ENCODE results near the gene BTBD17. TPM values are rescaled to one million over a fixed set of nuclear protein-coding genes. Genes with fewer than 3 reads are reported as not detected.

The BTBD17 gene
- total and polyA plus RNA-seq, 10 of the 15 experiments (the other 5 are each of a cell fraction or from before 2014, with no cell fraction given): not detected

DNA sequence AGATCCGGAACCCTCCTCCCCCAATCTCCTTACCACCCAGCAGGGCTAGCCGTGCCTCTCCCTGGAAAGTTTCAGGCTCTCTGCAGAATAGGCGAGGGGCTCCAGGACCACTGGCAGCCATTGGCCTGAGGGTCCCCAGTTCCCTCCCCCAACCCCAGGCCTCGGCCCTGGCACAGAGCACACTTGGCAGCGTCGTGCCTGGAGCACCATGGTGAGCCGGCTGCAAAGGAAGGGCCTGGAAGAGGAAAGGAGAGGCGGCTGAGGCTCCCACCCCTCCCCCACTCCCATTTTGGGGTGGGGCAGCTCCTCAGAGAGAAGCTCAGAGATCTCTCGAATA is 369 bp upstream of the BTBD17 start:
- DNase-seq (ENCODE audit: low read depth, low spot score) (no peak), FAIRE-seq (no peak), ATAC-seq (no peak)
- Histone ChIP-seq H3K4me3 (no peak overlapping the region), H3K4me1 (ENCODE audit: control insufficient read depth, insufficient read depth, low read length) (no peaks in the 10 kb centered on the region), H3K9ac (ENCODE audit: control insufficient read depth, insufficient read depth, low read length) (no peak overlapping the region), H3K36me3 (ENCODE audit: control insufficient read depth in 2 of 2, insufficient read depth in 2 of 2, low read length in 1 of 2) (no peaks in the 10 kb centered on the region), H2AFZ (ENCODE audit: control insufficient read depth, low read depth, low read length) (no peak overlapping the region), H3K4me2 (ENCODE audit: control insufficient read depth, insufficient read depth) (no peak overlapping the region), H3K27me3 (replicated peaks in 1 of 2; ENCODE audit: control insufficient read depth in 2 of 2, insufficient read depth in 2 of 2, low read length in 1 of 2) (peaks cover 2% of the 10 kb centered on the region in 2 experiments; a peak in 3 of 4 replicates), H3K9me3 (replicated peaks; ENCODE audit: control insufficient read depth, insufficient read depth, low read length) (no peaks in the 10 kb centered on the region), H4K20me1 (ENCODE audit: control insufficient read depth, insufficient read depth) (no peaks in the 10 kb centered on the region; the same call in 1 of the 2 replicates), H3K27ac (ENCODE audit: control insufficient read depth, insufficient read depth) (no peak overlapping the region), H3K79me2 (ENCODE audit: control insufficient read depth, insufficient read depth, low read length) (no peaks in the 10 kb centered on the region)
- ChIA-PET RAD21 (ENCODE audit: unreplicated experiment) (interaction anchor here (1.0 to 1.9 kb wide), 3 partner anchors 61 to 149 kb away, joined by 3 to 6 read pairs (median 3); partner anchors contain the start of gene TTYH2), CTCF (interaction anchor here (0.7 to 3.2 kb wide), 11 partner anchors 17 to 272 kb away, joined by 3 to 10 read pairs (median 3); partner anchors contain the start of gene RPL38), POLR2A (no interaction called here), SMC1A (ENCODE audit: uncharacterized antibody, unreplicated experiment) (interaction anchor here (0.9 kb wide), 1 partner anchor 77 kb away, joined by 4 read pairs; no protein-coding TSS in a partner anchor)
- BruUV-seq (replicated peaks): no TSS peak
- intact Hi-C loops (cut with micrococcal nuclease; ENCODE audit: unreplicated experiment): no loop called here
- in situ Hi-C loops (cut with MboI): no loop called here
- WGBS (ENCODE audit: insufficient coverage, insufficient replicate concordance, low lambda C conversion rate, missing lambda C conversion rate): 26% methylated on average over 9 of the region's 9 CpGs
- TF ChIP-seq BMI1 (IDR thresholded peaks at IDR 0.05; ENCODE audit: borderline replicate concordance): no peak
- TF ChIP-seq YBX1 (IDR thresholded peaks at IDR 0.05): no peak
- no peak for TF ChIP-seq KAT2A (conservative IDR thresholded peaks at IDR 0.05; ENCODE audit: control insufficient read depth, low read depth, low read length)
- TF ChIP-seq, protein P1, sequence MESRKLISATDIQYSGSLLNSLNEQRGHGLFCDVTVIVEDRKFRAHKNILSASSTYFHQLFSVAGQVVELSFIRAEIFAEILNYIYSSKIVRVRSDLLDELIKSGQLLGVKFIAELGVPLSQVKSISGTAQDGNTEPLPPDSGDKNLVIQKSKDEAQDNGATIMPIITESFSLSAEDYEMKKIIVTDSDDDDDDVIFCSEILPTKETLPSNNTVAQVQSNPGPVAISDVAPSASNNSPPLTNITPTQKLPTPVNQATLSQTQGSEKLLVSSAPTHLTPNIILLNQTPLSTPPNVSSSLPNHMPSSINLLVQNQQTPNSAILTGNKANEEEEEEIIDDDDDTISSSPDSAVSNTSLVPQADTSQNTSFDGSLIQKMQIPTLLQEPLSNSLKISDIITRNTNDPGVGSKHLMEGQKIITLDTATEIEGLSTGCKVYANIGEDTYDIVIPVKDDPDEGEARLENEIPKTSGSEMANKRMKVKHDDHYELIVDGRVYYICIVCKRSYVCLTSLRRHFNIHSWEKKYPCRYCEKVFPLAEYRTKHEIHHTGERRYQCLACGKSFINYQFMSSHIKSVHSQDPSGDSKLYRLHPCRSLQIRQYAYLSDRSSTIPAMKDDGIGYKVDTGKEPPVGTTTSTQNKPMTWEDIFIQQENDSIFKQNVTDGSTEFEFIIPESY (IDR thresholded peaks at IDR 0.05): no peak
- TF ChIP-seq ZZZ3 (IDR thresholded peaks at IDR 0.05; ENCODE audit: control insufficient read depth, insufficient read length, low read depth): no peak
- TF ChIP-seq SUZ12 (IDR thresholded peaks at IDR 0.05; ENCODE audit: unreplicated experiment): no peak
- TF ChIP-seq, protein P2, sequence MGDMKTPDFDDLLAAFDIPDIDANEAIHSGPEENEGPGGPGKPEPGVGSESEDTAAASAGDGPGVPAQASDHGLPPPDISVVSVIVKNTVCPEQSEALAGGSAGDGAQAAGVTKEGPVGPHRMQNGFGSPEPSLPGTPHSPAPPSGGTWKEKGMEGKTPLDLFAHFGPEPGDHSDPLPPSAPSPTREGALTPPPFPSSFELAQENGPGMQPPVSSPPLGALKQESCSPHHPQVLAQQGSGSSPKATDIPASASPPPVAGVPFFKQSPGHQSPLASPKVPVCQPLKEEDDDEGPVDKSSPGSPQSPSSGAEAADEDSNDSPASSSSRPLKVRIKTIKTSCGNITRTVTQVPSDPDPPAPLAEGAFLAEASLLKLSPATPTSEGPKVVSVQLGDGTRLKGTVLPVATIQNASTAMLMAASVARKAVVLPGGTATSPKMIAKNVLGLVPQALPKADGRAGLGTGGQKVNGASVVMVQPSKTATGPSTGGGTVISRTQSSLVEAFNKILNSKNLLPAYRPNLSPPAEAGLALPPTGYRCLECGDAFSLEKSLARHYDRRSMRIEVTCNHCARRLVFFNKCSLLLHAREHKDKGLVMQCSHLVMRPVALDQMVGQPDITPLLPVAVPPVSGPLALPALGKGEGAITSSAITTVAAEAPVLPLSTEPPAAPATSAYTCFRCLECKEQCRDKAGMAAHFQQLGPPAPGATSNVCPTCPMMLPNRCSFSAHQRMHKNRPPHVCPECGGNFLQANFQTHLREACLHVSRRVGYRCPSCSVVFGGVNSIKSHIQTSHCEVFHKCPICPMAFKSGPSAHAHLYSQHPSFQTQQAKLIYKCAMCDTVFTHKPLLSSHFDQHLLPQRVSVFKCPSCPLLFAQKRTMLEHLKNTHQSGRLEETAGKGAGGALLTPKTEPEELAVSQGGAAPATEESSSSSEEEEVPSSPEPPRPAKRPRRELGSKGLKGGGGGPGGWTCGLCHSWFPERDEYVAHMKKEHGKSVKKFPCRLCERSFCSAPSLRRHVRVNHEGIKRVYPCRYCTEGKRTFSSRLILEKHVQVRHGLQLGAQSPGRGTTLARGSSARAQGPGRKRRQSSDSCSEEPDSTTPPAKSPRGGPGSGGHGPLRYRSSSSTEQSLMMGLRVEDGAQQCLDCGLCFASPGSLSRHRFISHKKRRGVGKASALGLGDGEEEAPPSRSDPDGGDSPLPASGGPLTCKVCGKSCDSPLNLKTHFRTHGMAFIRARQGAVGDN (IDR thresholded peaks at IDR 0.05): no peak
- TF ChIP-seq CBX3 (IDR thresholded peaks at IDR 0.05; ENCODE audit: borderline replicate concordance, low read depth): no peak
- TF ChIP-seq EGR1 (IDR thresholded peaks at IDR 0.05; ENCODE audit: borderline replicate concordance in 1 of 2, low read depth in 2 of 2, low read length in 2 of 2): no peak
- TF ChIP-seq, protein P3, sequence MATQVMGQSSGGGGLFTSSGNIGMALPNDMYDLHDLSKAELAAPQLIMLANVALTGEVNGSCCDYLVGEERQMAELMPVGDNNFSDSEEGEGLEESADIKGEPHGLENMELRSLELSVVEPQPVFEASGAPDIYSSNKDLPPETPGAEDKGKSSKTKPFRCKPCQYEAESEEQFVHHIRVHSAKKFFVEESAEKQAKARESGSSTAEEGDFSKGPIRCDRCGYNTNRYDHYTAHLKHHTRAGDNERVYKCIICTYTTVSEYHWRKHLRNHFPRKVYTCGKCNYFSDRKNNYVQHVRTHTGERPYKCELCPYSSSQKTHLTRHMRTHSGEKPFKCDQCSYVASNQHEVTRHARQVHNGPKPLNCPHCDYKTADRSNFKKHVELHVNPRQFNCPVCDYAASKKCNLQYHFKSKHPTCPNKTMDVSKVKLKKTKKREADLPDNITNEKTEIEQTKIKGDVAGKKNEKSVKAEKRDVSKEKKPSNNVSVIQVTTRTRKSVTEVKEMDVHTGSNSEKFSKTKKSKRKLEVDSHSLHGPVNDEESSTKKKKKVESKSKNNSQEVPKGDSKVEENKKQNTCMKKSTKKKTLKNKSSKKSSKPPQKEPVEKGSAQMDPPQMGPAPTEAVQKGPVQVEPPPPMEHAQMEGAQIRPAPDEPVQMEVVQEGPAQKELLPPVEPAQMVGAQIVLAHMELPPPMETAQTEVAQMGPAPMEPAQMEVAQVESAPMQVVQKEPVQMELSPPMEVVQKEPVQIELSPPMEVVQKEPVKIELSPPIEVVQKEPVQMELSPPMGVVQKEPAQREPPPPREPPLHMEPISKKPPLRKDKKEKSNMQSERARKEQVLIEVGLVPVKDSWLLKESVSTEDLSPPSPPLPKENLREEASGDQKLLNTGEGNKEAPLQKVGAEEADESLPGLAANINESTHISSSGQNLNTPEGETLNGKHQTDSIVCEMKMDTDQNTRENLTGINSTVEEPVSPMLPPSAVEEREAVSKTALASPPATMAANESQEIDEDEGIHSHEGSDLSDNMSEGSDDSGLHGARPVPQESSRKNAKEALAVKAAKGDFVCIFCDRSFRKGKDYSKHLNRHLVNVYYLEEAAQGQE (IDR thresholded peaks at IDR 0.05; ENCODE audit: low read depth, low read length): no peak
- TF ChIP-seq, protein P4, sequence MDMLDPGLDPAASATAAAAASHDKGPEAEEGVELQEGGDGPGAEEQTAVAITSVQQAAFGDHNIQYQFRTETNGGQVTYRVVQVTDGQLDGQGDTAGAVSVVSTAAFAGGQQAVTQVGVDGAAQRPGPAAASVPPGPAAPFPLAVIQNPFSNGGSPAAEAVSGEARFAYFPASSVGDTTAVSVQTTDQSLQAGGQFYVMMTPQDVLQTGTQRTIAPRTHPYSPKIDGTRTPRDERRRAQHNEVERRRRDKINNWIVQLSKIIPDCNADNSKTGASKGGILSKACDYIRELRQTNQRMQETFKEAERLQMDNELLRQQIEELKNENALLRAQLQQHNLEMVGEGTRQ (IDR thresholded peaks at IDR 0.05; ENCODE audit: borderline replicate concordance, low read depth, low read length): no peak
- no peak for TF ChIP-seq IRF4 (IDR thresholded peaks at IDR 0.05; ENCODE audit: low read depth, low read length)
- TF ChIP-seq CHD2 (IDR thresholded peaks at IDR 0.05; ENCODE audit: borderline replicate concordance, low read depth, low read length): no peak
- no peak for TF ChIP-seq IKZF2 (IDR thresholded peaks at IDR 0.05)

Data from GM12878 (cell line).